HG03439 (cell line): Measurements from ENCODE around the gene BHLHE41.

Experiments
- ATAC-seq: cut with Tn5 transposase; IDR thresholded peaks from one replicate; pipeline ENCODE4 v1.9.1; 2021; ENCODE audit warnings: mild to moderate bottlenecking, moderate library complexity; ENCODE audit not compliant: unreplicated experiment

BHLHE41 gene

GRCh38 chr12:26135010-26135420 lies 10.2 kb upstream of the BHLHE41 start:
- ATAC-seq = no peak

- ATAC-seq = no peak
These were observed 9.7 kb upstream of the BHLHE41 start for GRCh38 chr12:26134540-26134939.

GRCh38 chr12:26133521-26133920 lies 8.7 kb upstream of the BHLHE41 start:
- no peak for ATAC-seq

- ATAC-seq = no peak
These were observed 8.0 kb upstream of the BHLHE41 start for GRCh38 chr12:26132866-26133265.

GRCh38 chr12:26131936-26132335 lies 7.1 kb upstream of the BHLHE41 start:
- no peak for ATAC-seq

GRCh38 chr12:26130728-26131127 lies 5.9 kb upstream of the BHLHE41 start:
- ATAC-seq = no peak

GRCh38 chr12:26128168-26128567 lies 3.3 kb upstream of the BHLHE41 start:
- ATAC-seq = no peak

- no peak for ATAC-seq
These were observed 2.6 kb upstream of the BHLHE41 start for GRCh38 chr12:26127404-26127803.

GRCh38 chr12:26126340-26127284 lies 1.8 kb upstream of the BHLHE41 start:
- ATAC-seq = peak; percentile 33

GRCh38 chr12:26125400-26126339 lies 833 bp upstream of the BHLHE41 start:
- peak; percentile 31 for ATAC-seq

GRCh38 chr12:26123482-26123980 lies 1.3 kb downstream of the BHLHE41 start:
- no peak for ATAC-seq

GRCh38 chr12:26122681-26123481 lies 2.0 kb downstream of the BHLHE41 start:
- ATAC-seq = no peak

- no peak for ATAC-seq
These were observed 2.7 kb downstream of the BHLHE41 start for GRCh38 chr12:26122061-26122680.

GRCh38 chr12:26121323-26122060 lies 3.3 kb downstream of the BHLHE41 start:
- ATAC-seq = no peak

- ATAC-seq = no peak
These were observed 4.1 kb downstream of the BHLHE41 start for GRCh38 chr12:26120561-26121274.

GRCh38 chr12:26119391-26119989 lies 5.3 kb downstream of the BHLHE41 start:
- no peak for ATAC-seq

GRCh38 chr12:26118308-26118707 lies 6.5 kb downstream of the BHLHE41 start:
- no peak for ATAC-seq
